ENCODE measurements around the gene CACNA1H. TPM values are rescaled to one million over a fixed set of nuclear protein-coding genes. Genes with fewer than 3 reads are reported as not detected.
A peak's percentile ranks its signal among the peaks of the same experiment; 100 is the strongest.
"Not testable (repeated sequence)": the region's sequence is repeated elsewhere in the genome, so short reads cannot be mapped to it uniquely, and the experiment has no call there.

CACNA1H gene
- total RNA-seq, 1 donor from 2014 or later: 1.1 TPM

DNA sequence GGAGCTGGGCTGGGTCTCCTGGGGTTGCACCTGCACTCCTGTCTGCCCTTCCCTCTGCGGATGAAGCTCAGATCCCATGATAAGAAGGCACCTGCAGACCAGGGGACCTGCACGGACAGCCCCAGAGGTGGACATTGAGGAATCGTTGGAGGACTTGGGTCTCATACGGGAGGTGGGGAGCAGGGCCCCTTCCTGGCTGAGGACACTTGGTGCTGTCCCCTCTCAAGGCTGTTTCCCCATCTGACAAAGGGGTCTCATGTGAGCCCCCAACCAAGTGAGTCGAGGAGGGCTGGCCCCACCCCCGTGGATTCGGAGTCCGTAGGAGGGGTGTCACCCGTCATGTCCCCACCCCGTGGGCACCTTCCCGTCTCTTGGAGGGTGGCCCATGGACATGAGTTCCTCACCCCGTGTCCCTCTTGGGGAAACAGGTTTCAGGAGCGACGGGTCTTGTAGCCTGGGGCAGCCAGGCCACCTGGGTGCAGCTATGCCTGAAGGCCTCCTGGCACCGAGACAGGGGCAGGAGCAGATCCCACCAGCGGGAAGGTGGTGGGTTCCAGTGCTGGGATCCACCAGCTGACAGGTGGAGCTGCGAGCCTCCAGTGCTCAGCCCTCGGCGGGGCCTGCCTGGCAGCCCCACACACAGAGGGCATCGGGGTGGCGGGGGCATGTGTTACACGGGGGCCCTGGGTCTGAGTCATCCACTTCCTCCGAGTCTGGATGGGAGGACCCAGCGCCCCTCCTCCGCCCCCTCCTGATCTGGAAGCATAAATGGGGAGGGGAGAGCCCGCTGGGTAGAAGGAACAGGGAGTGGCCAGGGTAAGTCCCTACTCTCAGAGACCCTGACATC lies 102.6 kb downstream of the CACNA1H start, which contains the start of gene TPSD1:
Gene TPSD1 (plus strand): TSS at position 794 of the 847 bp plus-strand sequence. CDS start 212 bp downstream, outside the sequence.
- ATAC-seq: not testable (repeated sequence)

GRCh38 chr16:1256296-1256873 lies 103.5 kb downstream of the CACNA1H start:
- not testable (repeated sequence) for ATAC-seq

- ATAC-seq: no peak
Observed at GRCh38 chr16:1256874-1257322, 104.0 kb downstream of the CACNA1H start.

DNA sequence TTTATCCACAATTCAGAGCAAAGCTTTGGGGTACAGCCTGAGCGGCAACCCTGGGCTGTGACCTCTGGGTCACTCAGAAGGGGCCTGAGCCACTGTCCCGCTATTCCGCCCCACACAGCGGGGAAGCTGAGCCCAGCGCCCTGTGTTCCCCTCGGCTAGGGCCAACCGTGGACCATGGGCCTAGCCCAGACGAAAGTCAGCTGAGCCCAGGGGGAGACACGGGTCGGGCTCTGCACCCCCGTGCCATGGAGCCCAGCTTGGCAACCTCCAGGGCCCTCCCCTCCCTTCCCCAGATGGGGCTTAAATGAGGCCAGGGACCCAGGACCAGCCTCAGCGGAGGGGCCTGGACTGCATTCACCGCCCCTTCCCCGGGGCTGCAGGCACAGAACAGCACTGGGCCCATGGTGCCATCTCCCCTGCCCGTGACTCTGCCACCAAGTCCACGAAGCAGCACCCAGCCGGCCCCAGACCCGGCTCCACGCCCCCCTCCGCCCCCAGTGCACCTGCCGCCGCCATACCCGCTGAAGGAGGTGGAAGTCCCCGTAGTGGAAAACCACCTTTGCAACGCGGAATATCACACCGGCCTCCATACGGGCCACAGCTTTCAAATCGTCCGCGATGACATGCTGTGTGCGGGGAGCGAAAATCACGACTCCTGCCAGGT lies 104.8 kb downstream of the CACNA1H start:
- ATAC-seq: no peak

GRCh38 chr16:1258225-1258600 lies 105.3 kb downstream of the CACNA1H start:
- ATAC-seq: peak; percentile 66

- ATAC-seq: no peak
Observed at GRCh38 chr16:1258906-1259759, 106.2 kb downstream of the CACNA1H start.

DNA sequence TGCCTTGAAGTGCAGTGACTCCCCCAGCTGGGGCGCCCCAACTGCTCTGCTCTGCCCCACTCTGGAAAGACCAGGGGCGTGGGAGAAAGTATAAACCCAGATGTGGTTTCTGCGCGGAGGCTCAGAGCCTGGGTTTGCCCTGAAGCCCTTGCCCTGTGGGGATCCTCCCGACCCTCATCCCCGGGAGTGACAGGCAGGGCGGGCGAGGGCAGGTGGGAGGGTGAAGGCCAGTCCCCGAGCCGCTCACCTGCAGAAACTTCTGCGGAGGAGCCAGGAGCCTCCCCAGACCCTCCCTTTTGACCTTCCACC lies 106.8 kb downstream of the CACNA1H start:
- ATAC-seq: no peak

DNA sequence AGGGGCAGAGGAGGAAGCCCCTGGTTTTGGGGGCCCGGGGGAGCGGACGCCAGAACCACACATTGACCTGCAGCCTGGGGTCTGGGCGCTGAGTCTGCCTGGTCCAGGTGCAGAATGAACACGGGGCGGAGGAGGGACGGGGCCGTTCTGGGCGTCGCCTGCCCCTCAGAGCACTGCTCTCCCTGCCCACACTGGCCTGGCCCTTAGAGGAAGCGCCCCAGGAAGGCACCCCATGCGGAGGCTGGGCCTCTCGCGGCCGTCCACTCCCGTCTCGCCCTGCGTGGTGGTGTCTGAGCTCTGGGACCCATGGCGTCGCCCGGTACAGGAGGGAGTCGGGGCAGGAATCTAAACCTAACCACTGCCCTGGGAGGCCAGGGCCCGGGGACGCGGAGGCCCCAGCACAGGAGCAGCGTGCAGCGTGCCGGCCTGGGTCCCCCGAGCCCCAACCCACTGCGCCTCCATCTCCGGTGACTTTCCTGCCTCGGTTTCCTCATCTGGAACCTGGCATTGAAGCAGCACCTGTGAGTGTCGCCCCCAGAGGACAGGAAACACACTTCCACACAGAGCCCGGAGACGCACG lies 107.3 kb downstream of the CACNA1H start:
- no peak for ATAC-seq

DNA sequence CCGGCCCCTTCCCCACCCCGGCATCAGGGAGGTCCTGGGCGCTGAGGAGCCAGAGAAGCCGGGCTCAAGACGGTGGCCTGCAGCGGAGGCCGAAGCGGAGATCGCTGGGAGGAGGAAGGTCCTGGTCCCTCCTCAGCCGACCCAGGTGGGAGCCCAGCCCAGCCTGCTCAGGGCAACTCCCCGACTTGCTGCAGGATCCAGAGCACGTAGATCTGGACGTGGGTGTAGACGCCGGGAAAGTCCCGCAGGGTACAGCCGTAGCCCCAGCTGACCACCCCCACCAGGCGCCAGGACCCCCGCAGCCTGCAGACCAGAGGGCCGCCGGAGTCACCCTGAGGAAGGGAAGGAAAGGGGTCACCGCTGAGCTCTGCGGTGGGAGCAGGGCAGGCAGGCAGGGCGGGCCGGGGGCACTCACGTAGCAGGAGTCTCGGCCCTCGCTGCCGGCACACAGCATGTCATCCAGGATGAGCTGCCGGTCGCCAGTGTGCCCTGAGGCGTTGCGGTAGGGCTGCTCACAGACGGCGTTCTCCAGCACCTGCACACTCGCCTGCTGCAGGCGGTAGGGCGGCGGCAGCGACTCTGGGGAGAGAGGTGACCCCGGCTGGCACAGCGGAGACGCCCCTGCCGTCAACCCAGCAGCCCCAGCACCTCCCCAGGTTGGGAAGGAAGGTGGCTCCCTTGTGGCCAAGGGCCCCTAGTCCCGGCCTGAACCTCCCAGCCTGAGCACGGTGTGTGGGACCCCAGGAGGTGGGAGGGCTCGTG lies 108.4 kb downstream of the CACNA1H start:
- no peak for ATAC-seq

DNA sequence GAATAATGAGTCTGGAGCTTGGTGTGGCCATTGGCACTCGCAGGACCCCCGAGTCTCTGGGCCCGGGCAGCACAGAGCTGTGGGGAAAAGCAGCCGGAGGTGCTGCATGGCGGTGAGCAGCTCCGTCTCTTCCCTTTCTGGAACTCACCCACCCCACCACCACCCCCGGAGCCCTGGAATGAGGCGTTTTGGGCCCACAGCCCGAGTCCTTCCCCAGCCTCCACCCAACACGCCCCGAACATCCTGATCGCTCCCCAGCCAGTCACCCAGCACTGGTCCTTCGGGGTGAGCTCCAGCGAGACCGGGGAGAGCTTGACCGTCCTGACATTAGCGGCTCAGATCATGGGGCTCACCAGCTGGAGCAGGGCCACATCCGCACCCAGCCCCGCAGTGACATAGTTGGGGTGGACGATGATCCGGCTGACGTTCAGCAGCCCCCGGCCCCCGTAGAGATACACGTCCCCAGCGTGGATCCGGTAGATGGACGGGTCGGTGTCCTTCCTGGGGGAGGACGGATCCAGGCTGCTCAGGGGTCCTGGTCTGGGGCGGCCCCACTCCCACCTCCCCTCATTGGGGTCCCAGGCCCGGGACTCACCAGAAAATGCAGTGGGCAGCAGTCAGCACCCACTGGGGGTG lies 109.4 kb downstream of the CACNA1H start:
- ATAC-seq: no peak

GRCh38 chr16:1262846-1263221 lies 109.9 kb downstream of the CACNA1H start:
- no peak for ATAC-seq

- ATAC-seq: no peak
Observed at GRCh38 chr16:1263591-1264344, 110.9 kb downstream of the CACNA1H start.

- ATAC-seq: no peak
Observed at GRCh38 chr16:1264345-1265089, 111.6 kb downstream of the CACNA1H start.

- no peak for ATAC-seq
Observed at GRCh38 chr16:1265090-1265630, 112.3 kb downstream of the CACNA1H start.

DNA sequence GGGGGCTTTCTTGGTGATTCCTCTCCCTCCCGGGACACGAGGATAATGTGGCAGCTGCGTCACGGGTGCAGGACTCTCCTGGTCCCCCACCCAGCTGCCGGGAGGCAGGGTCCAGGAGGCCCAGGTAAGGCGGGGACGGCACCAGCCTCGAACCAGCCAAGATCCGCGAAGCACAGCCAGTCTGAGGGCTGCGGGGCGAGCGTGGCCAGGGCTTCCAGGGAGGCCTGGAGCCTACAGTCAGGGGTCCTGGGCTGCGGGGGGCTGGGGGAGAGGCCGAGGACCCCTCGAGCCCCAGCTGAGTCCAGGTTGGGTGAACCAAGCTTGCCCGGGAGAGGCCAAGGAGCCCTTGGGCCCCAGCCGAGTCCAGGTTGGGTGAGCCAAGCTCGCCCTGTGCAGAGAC lies 112.9 kb downstream of the CACNA1H start:
- ATAC-seq: no peak

DNA sequence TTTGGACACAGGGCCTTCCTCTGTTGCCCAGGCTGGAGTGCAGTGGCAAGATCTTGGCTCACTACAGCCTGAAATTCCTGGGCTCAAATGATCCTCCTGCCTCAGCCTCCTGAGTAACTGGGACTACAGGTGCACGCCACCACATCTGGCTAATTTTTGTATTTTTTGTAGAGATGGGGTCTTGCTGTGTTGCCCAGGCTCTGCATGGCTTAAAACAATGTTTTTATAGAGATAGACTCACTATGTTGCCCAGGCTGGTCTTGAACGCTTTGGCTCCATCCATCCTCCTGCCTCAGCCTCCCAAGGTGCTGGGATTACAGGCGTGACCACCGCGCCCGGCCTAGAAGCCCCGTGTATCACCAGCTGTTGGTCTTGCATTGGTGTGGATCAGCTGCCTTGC lies 116.5 kb downstream of the CACNA1H start:
- ATAC-seq: not testable (repeated sequence)

GRCh38 chr16:1271380-1271723 lies 118.4 kb downstream of the CACNA1H start:
- ATAC-seq: no peak

Data from esophagus mucosa (tissue), 1 donor.